ENCODE results near the gene STING1. TPM values are rescaled to one million over a fixed set of nuclear protein-coding genes. Genes with fewer than 3 reads are reported as not detected.
A peak's percentile ranks its signal among the peaks of the same experiment; 100 is the strongest.

Gene STING1
- total and polyA plus RNA-seq, 2 experiments from 2014 or later: 72.6 to 75.0 TPM

- H3K4me3 ChIP-seq: no peak overlapping the region
- WGBS, 2 experiments (ENCODE audit: low coverage in 1 of 2, low lambda C conversion rate in 2 of 2, missing lambda C conversion rate in 2 of 2): 78 to 84% methylated on average over 2 of the region's 2 CpGs
- H3F3A ChIP-seq (ENCODE audit: insufficient read depth): 0 out of 2 replicates have a peak, but pooled peaks cover 5% of the 10 kb centered on the region
- no peaks in the 10 kb centered on the region for H3K9me3 ChIP-seq (ENCODE audit: low read depth)
- H3K27me3 ChIP-seq (replicated peaks; ENCODE audit: insufficient read depth): no peaks in the 10 kb centered on the region
- H3K27ac ChIP-seq: no peak overlapping the region
- H3K4me2 ChIP-seq (ENCODE audit: unreplicated experiment): no peak overlapping the region
- H3K4me1 ChIP-seq (ENCODE audit: insufficient read depth): 0 out of 2 replicates have a peak, but pooled peaks cover 4% of the 10 kb centered on the region
- no peak overlapping the region for H2AFZ ChIP-seq
- H3K9me2 ChIP-seq (ENCODE audit: insufficient read depth): no peaks in the 10 kb centered on the region
- DNase-seq: no peak
- no peak overlapping the region for H3K9ac ChIP-seq
- in situ Hi-C loops (cut with MboI): no loop called here
- H3K79me2 ChIP-seq (ENCODE audit: insufficient read depth): no peaks in the 10 kb centered on the region
- H4K20me1 ChIP-seq (ENCODE audit: insufficient read depth): no peaks in the 10 kb centered on the region
- TF ChIP-seq EZH2phosphoT487 (IDR thresholded peaks at IDR 0.05; ENCODE audit: insufficient read depth, low read depth) (no peak), EZH2 (IDR thresholded peaks at IDR 0.05; ENCODE audit: insufficient read depth, poor library complexity, severe bottlenecking) (no peak)
- H3K36me3 ChIP-seq (ENCODE audit: low read depth): no peaks in the 10 kb centered on the region
Observed at GRCh38 chr5:139430015-139430414, 52.5 kb downstream of the STING1 start.

- in situ Hi-C loops (cut with MboI): loop anchor here (10.0 kb wide), 1 partner anchor 88 kb away; no protein-coding TSS in a partner anchor
- Histone ChIP-seq H3K9me2 (ENCODE audit: insufficient read depth) (no peaks in the 10 kb centered on the region), H3K9ac (no peak overlapping the region), H3K79me2 (ENCODE audit: insufficient read depth) (no peaks in the 10 kb centered on the region), H4K20me1 (ENCODE audit: insufficient read depth) (no peaks in the 10 kb centered on the region), H3K27me3 (replicated peaks; ENCODE audit: insufficient read depth) (no peaks in the 10 kb centered on the region), H3K9me3 (ENCODE audit: low read depth) (no peaks in the 10 kb centered on the region), H3K27ac (peak overlapping the region; percentile 56), H3K4me2 (ENCODE audit: unreplicated experiment) (no peak overlapping the region), H3K36me3 (ENCODE audit: low read depth) (no peaks in the 10 kb centered on the region), H2AFZ (no peak overlapping the region), H3K4me3 (no peak overlapping the region), H3K4me1 (ENCODE audit: insufficient read depth) (0 out of 2 replicates have a peak, but pooled peaks cover 4% of the 10 kb centered on the region), H3F3A (ENCODE audit: insufficient read depth) (0 out of 2 replicates have a peak, but pooled peaks cover 5% of the 10 kb centered on the region)
- DNase-seq: peak; percentile 53
- TF ChIP-seq EZH2phosphoT487 (IDR thresholded peaks at IDR 0.05; ENCODE audit: insufficient read depth, low read depth): no peak
- TF ChIP-seq EZH2 (IDR thresholded peaks at IDR 0.05; ENCODE audit: insufficient read depth, poor library complexity, severe bottlenecking): no peak
- WGBS, 2 experiments (ENCODE audit: low coverage in 1 of 2, low lambda C conversion rate in 2 of 2, missing lambda C conversion rate in 2 of 2): 74 to 83% methylated on average over 8 of the region's 8 CpGs
Observed at GRCh38 chr5:139426203-139426885, 56.2 kb downstream of the STING1 start.

Small RNA genes within 50 kb of the gene (small RNA-seq; reads per million reads assigned to genes)
- gene RNU5B-4P (ENCODE audit: low read depth, low replicate concordance): 13.6 reads per million, percentile 86 among the genes with 10 or more reads in this experiment

Other genes starting within 250 kb of the STING1 start
- 198 and 217 TPM in 2 replicates for gene MATR3, start 189.0 kb downstream of the STING1 start, total RNA-seq (2014; rRNA removed; shearing (Covaris generic))
- 209 and 215 TPM in 2 replicates for gene MATR3, start 189.0 kb downstream of the STING1 start, polyA plus RNA-seq (2016; fragmentation: Nextera tagmentation; extraction: Ambion mirVana)
- gene PAIP2, start 140.9 kb downstream of the STING1 start, total RNA-seq (2014; rRNA removed; shearing (Covaris generic)): 34.8 and 62.8 TPM in 2 replicates
- 112 and 115 TPM in 2 replicates for gene PAIP2, start 140.9 kb downstream of the STING1 start, polyA plus RNA-seq (2016; fragmentation: Nextera tagmentation; extraction: Ambion mirVana)
- not detected in 2 replicates for gene SLC23A1, start 99.5 kb downstream of the STING1 start, total RNA-seq (2014; rRNA removed; shearing (Covaris generic))
- gene SLC23A1, start 99.5 kb downstream of the STING1 start, polyA plus RNA-seq (2016; fragmentation: Nextera tagmentation; extraction: Ambion mirVana): 0.08 TPM in 1 of 2 replicates, not detected in the other
- not detected in 2 replicates for gene MZB1, start 92.8 kb downstream of the STING1 start, total RNA-seq (2014; rRNA removed; shearing (Covaris generic))
- 0.32 TPM in 1 of 2 replicates, not detected in the other for gene MZB1, start 92.8 kb downstream of the STING1 start, polyA plus RNA-seq (2016; fragmentation: Nextera tagmentation; extraction: Ambion mirVana)
- 1.6 and 2.3 TPM in 2 replicates for gene PROB1, start 87.7 kb downstream of the STING1 start, total RNA-seq (2014; rRNA removed; shearing (Covaris generic))
- gene PROB1, start 87.7 kb downstream of the STING1 start, polyA plus RNA-seq (2016; fragmentation: Nextera tagmentation; extraction: Ambion mirVana): 0.55 and 0.63 TPM in 2 replicates
- gene SPATA24, start 78.7 kb downstream of the STING1 start, total RNA-seq (2014; rRNA removed; shearing (Covaris generic)): 0.43 and 1.1 TPM in 2 replicates
- 2.1 and 4.3 TPM in 2 replicates for gene SPATA24, start 78.7 kb downstream of the STING1 start, polyA plus RNA-seq (2016; fragmentation: Nextera tagmentation; extraction: Ambion mirVana)
- 9.5 and 10.9 TPM in 2 replicates for gene DNAJC18, start 43.2 kb downstream of the STING1 start, total RNA-seq (2014; rRNA removed; shearing (Covaris generic))
- 13.4 and 20.8 TPM in 2 replicates for gene DNAJC18, start 43.2 kb downstream of the STING1 start, polyA plus RNA-seq (2016; fragmentation: Nextera tagmentation; extraction: Ambion mirVana)
- gene ECSCR, start 20.0 kb downstream of the STING1 start, total RNA-seq (2014; rRNA removed; shearing (Covaris generic)): not detected in 2 replicates
- gene ECSCR, start 20.0 kb downstream of the STING1 start, polyA plus RNA-seq (2016; fragmentation: Nextera tagmentation; extraction: Ambion mirVana): 0.41 and 0.49 TPM in 2 replicates
- gene SMIM33, start 11.8 kb downstream of the STING1 start, total RNA-seq (2014; rRNA removed; shearing (Covaris generic)): not detected in 2 replicates
- gene SMIM33, start 11.8 kb downstream of the STING1 start, polyA plus RNA-seq (2016; fragmentation: Nextera tagmentation; extraction: Ambion mirVana): not detected in 2 replicates
- 68.9 and 88.8 TPM in 2 replicates for gene UBE2D2, start 78.6 kb upstream of the STING1 start, total RNA-seq (2014; rRNA removed; shearing (Covaris generic))
- gene UBE2D2, start 78.6 kb upstream of the STING1 start, polyA plus RNA-seq (2016; fragmentation: Nextera tagmentation; extraction: Ambion mirVana): 129 and 141 TPM in 2 replicates
- gene CXXC5, start 165.6 kb upstream of the STING1 start, total RNA-seq (2014; rRNA removed; shearing (Covaris generic)): 163 and 168 TPM in 2 replicates
- 81.4 and 83.7 TPM in 2 replicates for gene CXXC5, start 165.6 kb upstream of the STING1 start, polyA plus RNA-seq (2016; fragmentation: Nextera tagmentation; extraction: Ambion mirVana)

Measured in GM23248 (cell line).